SK-N-SH treated with all-trans-retinoic acid at 6 μM for 48 hours (cell line): ENCODE results near the gene TMEM164.

Source experiments
- ATAC-seq: fragments of 200-7000 bp; cut with Tn5 transposase; 3 replicates; pipeline ENCODE4 v1.9.1; 2020; ENCODE audit warnings: mild to moderate bottlenecking, moderate library complexity
- ARNTL ChIP-seq: fragments of 450-650 bp; formaldehyde crosslinking; IDR thresholded peaks from 2 replicates; pipeline ENCODE4 v1.5.0; 2020; ENCODE audit warnings: low read depth, mild to moderate bottlenecking, moderate library complexity, borderline replicate concordance
- CREB5 ChIP-seq: fragments of 250-450 bp; sonication (Bioruptor Pico); IDR thresholded peaks from 2 replicates; pipeline ENCODE4 v1.5.1; 2020; ENCODE audit warnings: low read depth, mild to moderate bottlenecking, moderate library complexity
- CSDC2 ChIP-seq: fragments of 250-450 bp; sonication (Bioruptor Pico); IDR thresholded peaks from 2 replicates; pipeline ENCODE4 v1.5.0; 2020; ENCODE audit warnings: mild to moderate bottlenecking, moderate library complexity
- ESRRG ChIP-seq: fragments of 250-450 bp; sonication (Bioruptor Pico); IDR thresholded peaks from 2 replicates; pipeline ENCODE4 v1.6.1; 2021; ENCODE audit warnings: mild to moderate bottlenecking
- GLIS3 ChIP-seq: fragments of 250-450 bp; sonication (Bioruptor Pico); IDR thresholded peaks from 2 replicates; pipeline ENCODE4 v1.5.0; 2020; ENCODE audit warnings: mild to moderate bottlenecking, moderate library complexity
- ISL1 ChIP-seq: fragments of 250-450 bp; sonication (Bioruptor Pico); IDR thresholded peaks from 2 replicates; pipeline ENCODE4 v2.1.2; 2022; ENCODE audit warnings: mild to moderate bottlenecking, moderate library complexity
- OSR1 ChIP-seq: fragments of 250-450 bp; sonication (Bioruptor Pico); IDR thresholded peaks from 2 replicates; pipeline ENCODE4 v1.8.0; 2022; ENCODE audit warnings: moderate library complexity, mild to moderate bottlenecking, inconsistent platforms
- PATZ1 ChIP-seq: fragments of 250-450 bp; sonication (Bioruptor Pico); IDR thresholded peaks from 2 replicates; pipeline ENCODE4 v1.8.0; 2020; ENCODE audit warnings: mild to moderate bottlenecking, moderate library complexity, borderline replicate concordance
- POU6F1 ChIP-seq: fragments of 250-450 bp; sonication (Bioruptor Pico); IDR thresholded peaks from 2 replicates; pipeline ENCODE4 v1.8.0; 2021; ENCODE audit warnings: low read depth, mild to moderate bottlenecking, moderate library complexity, borderline replicate concordance
- PPARA ChIP-seq: fragments of 250-450 bp; sonication (Bioruptor Pico); IDR thresholded peaks from 2 replicates; pipeline ENCODE4 v1.5.0; 2020; ENCODE audit warnings: mild to moderate bottlenecking, borderline replicate concordance
- RARB ChIP-seq: fragments of 250-450 bp; sonication (Bioruptor Pico); IDR thresholded peaks from 2 replicates; pipeline ENCODE4 v1.8.0; 2021; ENCODE audit warnings: mild to moderate bottlenecking, moderate library complexity
- SNAI2 ChIP-seq: fragments of 250-450 bp; sonication (Bioruptor Pico); IDR thresholded peaks from 2 replicates; pipeline ENCODE4 v1.5.0; 2020; ENCODE audit warnings: mild to moderate bottlenecking, moderate library complexity
- TCF4 ChIP-seq: fragments of 250-450 bp; sonication (Bioruptor Pico); IDR thresholded peaks from 2 replicates; pipeline ENCODE4 v1.8.0; 2021; ENCODE audit warnings: mild to moderate bottlenecking, moderate library complexity, borderline replicate concordance
- TOX ChIP-seq: fragments of 250-450 bp; sonication (Bioruptor Pico); IDR thresholded peaks from 2 replicates; pipeline ENCODE4 v1.8.0; 2021; ENCODE audit warnings: mild to moderate bottlenecking, moderate library complexity, borderline replicate concordance
- ZC3H10 ChIP-seq: fragments of 250-450 bp; sonication (Bioruptor Pico); IDR thresholded peaks from 2 replicates; pipeline ENCODE4 v1.5.1; 2021; ENCODE audit warnings: mild to moderate bottlenecking, moderate library complexity
- ZFP3 ChIP-seq: fragments of 250-450 bp; sonication (Bioruptor Pico); IDR thresholded peaks from 2 replicates; pipeline ENCODE4 v1.5.0; 2020; ENCODE audit warnings: mild to moderate bottlenecking, moderate library complexity
- ZFP30 ChIP-seq: fragments of 450-650 bp; formaldehyde crosslinking; IDR thresholded peaks from 2 replicates; pipeline ENCODE4 v1.5.0; 2022; ENCODE audit warnings: mild to moderate bottlenecking, moderate library complexity
- ZNF565 ChIP-seq: fragments of 450-650 bp; formaldehyde crosslinking; conservative IDR thresholded peaks from 2 replicates; pipeline ENCODE4 v1.5.0; 2020; ENCODE audit warnings: low read depth, mild to moderate bottlenecking, moderate library complexity
- ZNF70 ChIP-seq: fragments of 450-650 bp; formaldehyde crosslinking; IDR thresholded peaks from 2 replicates; pipeline ENCODE4 v1.5.0; 2020; ENCODE audit warnings: mild to moderate bottlenecking, moderate library complexity
- ZNF8 ChIP-seq: fragments of 450-650 bp; formaldehyde crosslinking; IDR thresholded peaks from 2 replicates; pipeline ENCODE4 v1.5.0; 2020; ENCODE audit warnings: mild to moderate bottlenecking, moderate library complexity

TMEM164 gene

GRCh38 chrX:110168585-110168984, 165.7 kb downstream of the TMEM164 start:
- no peak for TF ChIP-seq OSR1 (CRISPR knock-in tag)
- no peak for TF ChIP-seq CREB5
- no peak for TF ChIP-seq ZNF565 (CRISPR knock-in tag)
- TF ChIP-seq PATZ1 (CRISPR knock-in tag) = no peak
- TF ChIP-seq ZFP3 (CRISPR knock-in tag) = no peak
- TF ChIP-seq ESRRG (CRISPR knock-in tag) = no peak
- TF ChIP-seq ZC3H10 (CRISPR knock-in tag) = no peak
- no peak for TF ChIP-seq SNAI2 (CRISPR knock-in tag)
- TF ChIP-seq CSDC2 (CRISPR knock-in tag) = no peak
- TF ChIP-seq TCF4 = no peak
- TF ChIP-seq ZNF8 (CRISPR knock-in tag) = no peak
- no peak for ATAC-seq

- no peak for TF ChIP-seq POU6F1
- TF ChIP-seq ZC3H10 (CRISPR knock-in tag) = no peak
- no peak for TF ChIP-seq ZNF70
- TF ChIP-seq TCF4 = no peak
- no peak for TF ChIP-seq PPARA (CRISPR knock-in tag)
- no peak for TF ChIP-seq ISL1 (CRISPR knock-in tag)
- TF ChIP-seq CSDC2 (CRISPR knock-in tag) = no peak
- no peak for TF ChIP-seq GLIS3
- TF ChIP-seq TOX (CRISPR knock-in tag) = no peak
- TF ChIP-seq PATZ1 (CRISPR knock-in tag) = no peak
- TF ChIP-seq, all 23 proteins: peak for 0
- ATAC-seq = no peak
Observed at GRCh38 chrX:110170029-110170428, 167.1 kb downstream of the TMEM164 start.

GRCh38 chrX:110171442-110171841, 168.5 kb downstream of the TMEM164 start:
- TF ChIP-seq ZNF70 (no peak), ISL1 (CRISPR knock-in tag) (no peak), ESRRG (CRISPR knock-in tag) (no peak), ARNTL (CRISPR knock-in tag) (no peak), PATZ1 (CRISPR knock-in tag) (no peak), RARB (CRISPR knock-in tag) (no peak), TOX (CRISPR knock-in tag) (no peak), ZNF565 (CRISPR knock-in tag) (no peak), OSR1 (CRISPR knock-in tag) (no peak), ZFP3 (CRISPR knock-in tag) (no peak), POU6F1 (no peak), SNAI2 (CRISPR knock-in tag) (no peak), ZFP30 (no peak), CSDC2 (CRISPR knock-in tag) (no peak), CREB5 (no peak), GLIS3 (no peak), PPARA (CRISPR knock-in tag) (no peak), ZC3H10 (CRISPR knock-in tag) (no peak)
- no peak for ATAC-seq
